Measurements from ENCODE around the gene SEC16A.

DNA sequence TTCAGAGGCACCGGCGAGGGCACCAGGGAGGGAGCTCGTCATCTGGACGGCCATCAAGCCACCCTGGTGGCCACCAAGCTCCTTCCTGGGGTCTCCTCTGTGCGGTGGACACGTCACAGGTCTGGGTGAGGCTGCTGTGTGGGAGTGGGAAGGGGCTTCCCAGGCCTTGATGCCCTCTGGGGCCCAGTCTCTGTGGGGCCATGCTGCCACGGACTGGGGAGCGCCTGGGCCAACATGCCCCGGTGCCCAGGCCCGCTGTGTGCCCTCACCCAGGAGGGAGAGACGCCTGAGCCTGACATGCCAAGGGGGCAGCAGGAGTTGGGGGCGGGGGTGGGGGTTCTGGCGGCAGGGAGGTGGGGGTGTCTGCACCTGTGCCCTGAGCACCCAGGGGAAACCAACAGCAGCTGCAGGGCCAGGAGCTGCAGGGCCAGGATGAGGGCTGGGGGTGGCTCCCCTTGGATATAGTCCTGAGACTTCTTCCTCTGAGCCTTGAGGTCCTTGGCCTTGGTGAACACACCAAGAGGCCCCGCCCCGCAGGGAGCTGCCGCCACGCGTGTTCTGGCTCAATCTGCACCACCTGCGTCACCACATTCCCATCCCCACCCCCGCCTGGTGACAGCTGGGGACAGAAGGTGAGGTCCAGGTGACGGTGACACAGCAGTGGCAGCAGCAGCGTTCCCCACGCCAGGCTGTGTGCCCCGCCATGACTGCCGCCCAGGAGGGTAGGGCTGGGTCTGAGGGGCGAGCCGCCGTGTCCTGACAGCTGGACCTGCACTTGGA, 15.3 kb upstream of the SEC16A start:
- no peak for TF ChIP-seq YY1 (IDR thresholded peaks at IDR 0.05; ENCODE audit: insufficient read depth, insufficient read length)
- TF ChIP-seq ZNF274 (IDR thresholded peaks at IDR 0.05; ENCODE audit: low read depth, low read length): no peak
- no peak for TF ChIP-seq SUZ12 (IDR thresholded peaks at IDR 0.05; ENCODE audit: extremely low read depth, insufficient read depth, insufficient read length)
